HG03097 (cell line): ENCODE measurements around the gene PLXNB2.
"Not testable (repeated sequence)": the region's sequence is repeated elsewhere in the genome, so short reads cannot be mapped to it uniquely, and the experiment has no call there.

Experiments
- ATAC-seq: cut with Tn5 transposase; IDR thresholded peaks from one replicate; pipeline ENCODE4 v1.9.1; 2021; ENCODE audit not compliant: unreplicated experiment, low FRiP score

PLXNB2 gene

GRCh38 chr22:50326956-50327710 lies 19.7 kb upstream of the PLXNB2 start, which contains the start of gene DENND6B:
Gene DENND6B (minus strand): TSS chr22:50327012. CDS start chr22:50326988, 24 bp downstream.
- ATAC-seq, result peak; percentile 83

DNA sequence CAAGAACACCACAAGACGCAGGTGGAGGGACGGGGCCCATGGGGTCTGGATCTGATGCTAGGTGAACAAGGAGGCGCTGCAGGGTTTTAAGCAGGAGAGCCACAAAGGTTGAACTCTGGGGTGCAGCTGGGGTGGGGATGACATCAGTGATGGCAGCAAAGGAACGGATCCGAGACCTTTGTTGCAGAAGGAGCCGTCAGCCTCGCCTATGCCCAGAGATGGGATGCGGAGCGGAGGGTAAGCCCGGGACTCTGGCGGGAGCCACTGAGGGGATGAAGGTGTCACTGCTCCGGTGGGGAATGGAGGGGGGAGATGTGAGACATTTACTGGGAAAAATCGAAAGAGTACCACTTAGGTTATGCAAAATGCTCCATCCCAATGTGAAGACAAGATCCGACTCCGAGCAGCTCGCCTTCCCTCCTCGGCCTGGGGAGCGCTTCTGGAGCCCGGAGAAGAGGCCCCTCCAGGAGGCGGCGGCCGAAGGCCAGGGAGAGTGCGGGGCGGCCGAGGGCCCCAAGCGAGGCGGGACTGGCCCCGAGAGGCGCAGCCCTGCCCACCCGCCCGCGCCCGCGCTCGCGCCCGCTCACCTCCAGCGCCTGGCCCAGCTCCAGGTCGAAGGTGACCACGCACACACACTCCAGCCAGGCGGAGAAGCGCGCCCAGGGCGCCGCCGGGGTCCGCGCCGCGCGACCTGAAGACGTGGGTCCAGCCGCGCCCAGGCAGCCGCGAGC lies 18.9 kb upstream of the PLXNB2 start:
- no peak for ATAC-seq

DNA sequence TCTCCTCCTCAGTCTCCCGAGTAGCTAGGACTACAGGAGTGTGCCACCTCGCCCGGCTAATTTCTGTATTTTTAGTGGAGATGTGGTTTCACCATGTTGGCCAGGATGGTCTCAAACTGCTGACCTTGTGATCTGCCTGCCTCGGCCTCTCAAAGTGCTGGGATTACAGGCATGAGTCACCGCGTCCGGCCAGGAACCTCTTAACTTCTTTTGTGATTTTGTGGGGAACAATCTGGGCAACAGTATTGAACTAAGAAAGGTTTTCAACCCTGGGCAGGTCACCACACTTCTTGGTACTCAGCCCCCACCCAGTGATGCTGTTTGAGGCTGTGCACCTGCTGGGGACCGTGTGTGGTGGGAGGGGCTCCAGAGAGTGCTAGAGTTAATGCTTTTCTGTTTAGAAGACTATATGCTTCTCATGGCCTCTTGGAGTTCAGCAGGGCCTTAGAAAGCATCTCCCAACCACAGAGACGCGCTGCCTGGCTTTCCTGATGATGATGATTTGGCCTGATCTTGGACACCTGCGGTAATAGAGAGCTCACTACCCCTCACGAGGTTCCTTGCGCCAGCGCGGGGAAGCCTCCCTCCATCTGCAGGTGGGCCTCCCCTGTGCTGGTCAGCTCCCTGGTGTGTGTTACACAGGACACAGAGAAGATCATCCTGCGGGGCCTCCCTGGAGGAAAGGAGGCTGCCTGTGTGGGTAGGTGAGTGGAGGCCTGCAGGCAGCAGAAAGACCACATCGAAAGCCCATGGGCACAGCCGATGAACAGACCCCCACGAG lies 18.2 kb upstream of the PLXNB2 start:
- no peak for ATAC-seq

DNA sequence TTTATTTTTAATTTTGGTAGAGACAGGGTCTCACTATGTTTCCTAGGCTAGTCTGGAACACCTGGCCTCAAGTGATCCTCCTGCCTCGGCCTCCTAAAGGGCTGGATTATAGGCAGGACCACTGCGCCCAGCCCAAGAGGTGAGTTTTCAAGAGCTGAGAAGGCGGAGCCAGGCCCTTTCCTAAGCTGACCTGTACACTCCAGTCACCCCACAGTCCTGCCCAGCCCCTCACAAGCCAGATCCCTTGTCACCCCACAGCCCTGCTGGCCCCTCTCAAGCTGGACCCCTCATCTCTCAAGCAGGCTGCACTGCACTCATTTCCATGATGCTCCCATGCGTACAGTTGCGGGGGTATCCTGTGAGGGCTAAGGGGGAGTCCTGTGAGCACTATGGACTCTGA lies 16.5 kb upstream of the PLXNB2 start:
- ATAC-seq, result no peak

DNA sequence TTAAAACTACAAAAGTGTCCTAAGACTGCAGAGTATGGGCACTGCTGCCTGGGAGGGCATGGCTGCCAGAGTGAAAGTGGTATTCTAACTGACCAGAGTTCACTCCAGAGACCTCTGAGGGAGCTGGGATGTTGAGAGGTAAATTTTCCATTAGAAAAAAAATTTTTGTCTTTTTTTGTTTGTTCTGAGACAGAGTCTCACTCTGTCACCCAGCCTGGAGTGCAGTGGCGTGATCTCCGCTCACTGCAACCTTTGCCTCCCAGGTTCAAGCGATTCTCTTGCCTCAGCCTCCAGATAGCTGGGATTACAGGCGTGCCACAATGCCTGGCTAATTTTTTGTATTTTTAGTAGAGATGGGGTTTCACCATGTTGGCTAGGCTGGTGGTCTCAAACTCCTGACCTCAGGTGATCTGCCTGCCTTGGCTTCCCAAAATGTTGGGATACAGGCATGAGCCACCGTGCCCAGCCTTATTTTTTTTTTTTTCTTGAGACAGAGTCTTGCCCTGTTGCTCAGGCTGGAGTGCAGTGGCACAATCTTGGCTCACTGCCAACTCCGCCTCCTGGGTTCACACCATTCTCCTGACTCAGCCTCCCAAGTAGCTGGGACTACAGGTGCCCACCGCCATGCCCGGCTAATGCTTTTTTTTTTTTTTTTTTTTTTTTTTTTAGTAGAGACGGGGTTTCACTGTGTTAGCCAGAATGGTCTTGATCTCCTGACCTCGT lies 15.1 kb upstream of the PLXNB2 start:
- ATAC-seq, result not testable (repeated sequence)

- ATAC-seq, result no peak
Measured at GRCh38 chr22:50320671-50321325, 13.4 kb upstream of the PLXNB2 start.

GRCh38 chr22:50320116-50320515 lies 12.7 kb upstream of the PLXNB2 start:
- ATAC-seq, result no peak

DNA sequence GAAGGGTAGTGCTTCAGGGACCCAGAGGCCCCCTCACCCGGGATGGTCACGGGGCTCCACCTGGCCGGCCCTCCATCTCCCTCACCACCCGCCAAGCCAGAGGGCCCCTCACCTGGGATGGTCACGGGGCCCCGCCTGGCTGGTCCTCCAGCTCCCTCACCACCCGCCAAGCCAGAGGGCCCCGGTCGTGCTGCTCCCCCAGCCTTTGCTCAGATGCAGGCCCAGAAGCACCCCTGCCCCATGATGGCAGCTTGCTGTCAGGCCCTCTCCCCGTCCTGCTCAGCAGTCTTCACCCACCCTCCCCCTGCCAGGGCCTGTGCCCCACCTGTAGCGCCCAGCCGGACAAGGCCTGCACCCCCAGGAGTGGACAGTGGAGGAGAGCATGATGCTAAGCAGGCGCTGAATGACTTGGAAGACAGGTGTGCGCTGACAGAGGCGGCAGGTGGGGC lies 12.1 kb upstream of the PLXNB2 start:
- ATAC-seq, result no peak

GRCh38 chr22:50318698-50319411 lies 11.4 kb upstream of the PLXNB2 start:
- ATAC-seq, result no peak

DNA sequence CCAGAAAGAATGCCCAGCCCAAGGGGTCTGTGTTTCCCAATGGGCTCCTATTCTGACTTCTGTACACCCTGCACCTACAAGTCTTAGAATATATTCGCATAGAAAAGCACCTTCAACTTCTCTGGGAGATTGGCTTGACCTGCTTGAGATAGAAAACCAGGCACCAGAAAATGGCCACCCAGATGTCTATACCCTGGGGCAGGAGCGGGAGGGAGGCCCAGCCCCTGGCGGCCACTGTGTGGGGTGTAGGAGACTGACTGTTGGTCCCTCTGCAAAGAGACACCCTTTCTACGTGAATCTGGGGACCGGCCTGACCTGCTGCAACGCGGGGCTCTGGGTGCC lies 10.9 kb upstream of the PLXNB2 start:
- no peak for ATAC-seq

DNA sequence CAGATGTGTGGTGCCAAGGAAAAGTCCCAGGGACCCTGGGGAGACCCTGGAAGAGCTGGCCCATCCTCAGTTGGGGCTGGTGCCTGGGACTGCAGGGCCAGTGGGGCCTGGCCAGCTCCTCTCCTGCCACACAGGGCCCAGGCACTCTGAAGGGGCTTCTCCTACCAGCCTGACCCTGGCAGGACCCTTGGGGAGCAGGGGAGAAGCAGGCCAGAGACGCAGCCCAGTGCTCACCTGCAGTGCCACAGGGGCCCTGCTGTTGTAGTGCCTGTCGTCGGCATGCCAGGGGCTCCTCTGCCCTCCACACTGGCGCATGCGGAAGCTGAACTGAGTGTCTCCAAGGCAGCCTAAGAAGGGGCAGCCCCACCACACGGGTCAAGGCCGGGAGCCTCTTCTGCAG lies 10.2 kb upstream of the PLXNB2 start:
- no peak for ATAC-seq

DNA sequence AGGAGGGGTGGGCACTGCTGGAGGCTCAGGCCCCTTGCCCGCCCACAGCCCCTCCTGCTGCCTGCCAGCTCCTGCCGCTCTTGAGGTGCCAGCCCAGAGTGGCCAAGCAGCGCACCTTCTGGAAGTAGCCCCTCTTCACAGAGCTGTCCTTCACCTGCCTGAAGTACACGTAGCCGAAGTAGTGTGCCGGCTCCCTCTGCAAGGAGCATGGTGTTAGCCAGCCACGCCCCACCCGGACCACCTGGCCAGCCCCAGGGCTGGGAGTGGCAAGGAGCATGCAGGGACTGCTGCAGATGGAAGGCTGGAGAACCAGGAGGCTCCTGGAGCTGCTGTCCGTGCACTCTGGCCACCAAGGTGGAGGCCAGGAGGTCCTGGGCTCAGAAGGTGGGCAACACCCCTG lies 9.7 kb upstream of the PLXNB2 start:
- no peak for ATAC-seq

- no peak for ATAC-seq
Measured at GRCh38 chr22:50316114-50317065, 8.9 kb upstream of the PLXNB2 start.

DNA sequence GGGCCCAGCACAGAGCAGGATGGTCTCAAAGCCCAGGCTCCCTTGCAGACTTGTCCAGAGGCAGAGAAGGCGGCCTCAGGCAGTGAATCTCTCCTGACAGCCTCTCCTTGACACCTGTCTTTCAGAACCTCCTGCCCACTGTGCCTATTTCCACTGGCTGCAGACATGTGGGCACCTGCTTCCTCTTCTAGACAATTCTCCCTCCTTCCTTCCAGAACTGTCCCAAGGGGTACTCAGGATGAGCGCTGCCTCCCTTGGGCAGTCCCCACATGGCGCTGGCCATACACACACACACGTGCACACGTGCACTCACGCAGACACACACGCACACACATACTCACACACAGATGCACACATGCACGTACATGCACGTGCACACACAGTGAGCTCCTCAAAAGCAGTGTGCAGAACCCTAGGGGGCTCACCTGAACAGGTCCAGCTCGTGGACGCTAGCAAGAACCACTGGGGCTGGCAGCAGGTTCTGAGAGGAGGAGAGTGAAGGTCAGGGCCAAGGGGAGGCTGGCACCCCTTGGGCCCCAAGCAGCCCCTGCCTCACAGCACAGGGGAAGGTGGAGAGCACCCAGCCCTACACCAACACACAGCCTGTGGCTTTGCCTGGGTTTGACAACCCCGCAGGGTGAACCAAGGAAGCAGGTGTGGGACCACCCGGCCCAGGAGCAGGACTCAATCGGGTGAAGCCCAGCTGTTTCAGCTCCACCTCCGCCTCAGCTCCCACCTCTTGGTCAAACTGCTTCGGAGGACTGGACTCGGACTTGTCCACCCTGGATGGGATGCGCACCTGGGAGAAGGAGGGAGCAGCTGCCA lies 8.1 kb upstream of the PLXNB2 start:
- peak; percentile 1 for ATAC-seq

DNA sequence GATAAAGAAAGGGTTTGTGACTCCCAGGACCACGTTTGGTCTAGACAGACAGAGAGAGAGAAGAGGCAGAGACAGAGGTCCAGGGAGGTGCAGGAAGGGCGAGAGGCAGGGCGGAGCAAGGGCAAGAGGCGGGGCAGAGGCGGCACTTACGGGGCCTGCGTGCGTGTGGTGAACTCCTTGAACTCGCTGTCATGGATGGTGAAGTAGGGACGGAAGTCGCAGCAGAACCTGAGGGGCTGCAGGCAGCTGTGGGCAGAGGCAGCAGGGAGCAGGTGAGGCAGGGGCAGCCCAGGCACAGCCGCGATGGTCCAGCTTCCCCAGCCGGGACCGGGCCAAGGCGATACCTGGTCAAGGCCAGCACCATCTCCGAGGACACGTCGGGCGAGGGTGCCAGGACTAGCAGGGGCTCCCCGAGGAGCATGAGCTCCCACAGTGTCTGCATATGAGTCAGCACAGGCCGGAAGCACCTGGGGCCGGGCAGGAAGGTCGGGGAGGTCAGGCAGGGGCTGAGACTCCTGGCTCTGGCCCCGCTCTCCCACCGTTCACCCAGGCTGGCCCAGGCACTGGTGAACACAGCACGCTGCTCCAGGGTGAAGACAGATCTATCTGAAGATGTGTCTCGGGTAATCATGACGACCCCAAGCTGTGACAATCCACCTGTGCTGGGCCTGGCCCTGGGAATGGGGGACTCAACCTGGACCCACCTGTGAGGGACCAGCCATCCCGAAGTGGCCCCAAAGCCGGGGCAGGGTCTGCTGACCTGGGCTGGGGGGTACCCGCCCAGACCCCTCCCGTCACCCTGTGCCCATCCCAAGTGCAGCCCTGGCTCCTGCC lies 7.2 kb upstream of the PLXNB2 start:
- peak; percentile 55 for ATAC-seq

GRCh38 chr22:50314081-50314454 lies 6.6 kb upstream of the PLXNB2 start:
- no peak for ATAC-seq

GRCh38 chr22:50313600-50313999 lies 6.2 kb upstream of the PLXNB2 start:
- no peak for ATAC-seq
